Stimulated activated CD4-positive, alpha-beta T cell treated with anti-CD3 and anti-CD28 coated beads, TNF-alpha, amount 100 ng/mL, for 4 hours (primary cell): ENCODE data around the gene TGFBR1.

Experiments used
- DNase-seq, 3 experiments: peaks; one replicate each; pipeline ENCODE4 v3.0.0-alpha.2; 2020; ENCODE audit warnings: low read depth in 3 of 3

The TGFBR1 gene

GRCh38 chr9:99169982-99170761 is 65.3 kb downstream of the TGFBR1 start:
- DNase-seq, result no peak

- DNase-seq, result no peak
Observed at GRCh38 chr9:99171225-99172123, 66.6 kb downstream of the TGFBR1 start.

GRCh38 chr9:99172124-99173091 is 67.5 kb downstream of the TGFBR1 start:
- no peak for DNase-seq

GRCh38 chr9:99173570-99174504 is 68.9 kb downstream of the TGFBR1 start:
- no peak for DNase-seq

DNA sequence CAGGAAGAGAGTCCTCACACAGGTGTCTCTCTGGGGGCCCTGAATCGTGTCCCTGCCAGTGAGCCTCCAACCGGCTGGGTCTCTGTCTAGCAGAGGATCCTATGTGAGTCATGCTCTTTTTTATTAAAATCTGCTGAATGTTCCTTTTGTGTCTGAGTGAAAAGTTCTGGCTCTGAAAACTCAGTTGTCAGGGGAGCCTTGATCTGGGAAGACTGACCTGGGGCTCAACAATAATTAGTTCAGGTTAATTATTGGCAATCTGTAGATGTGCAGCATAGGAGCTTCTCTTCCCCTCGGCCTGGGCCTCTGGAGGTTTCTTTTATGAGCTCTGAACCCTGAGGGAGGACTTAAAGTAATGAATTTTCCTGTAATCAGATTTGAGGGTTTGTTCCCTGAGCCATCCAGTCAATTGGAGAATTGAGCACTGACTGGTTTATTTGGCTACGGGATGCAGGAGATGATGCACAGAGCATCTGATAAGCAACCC is 71.7 kb downstream of the TGFBR1 start:
- no peak for DNase-seq

GRCh38 chr9:99177576-99178366 is 72.9 kb downstream of the TGFBR1 start:
- DNase-seq, result no peak

- no peak for DNase-seq
Observed at GRCh38 chr9:99178912-99179872, 74.3 kb downstream of the TGFBR1 start.

DNA sequence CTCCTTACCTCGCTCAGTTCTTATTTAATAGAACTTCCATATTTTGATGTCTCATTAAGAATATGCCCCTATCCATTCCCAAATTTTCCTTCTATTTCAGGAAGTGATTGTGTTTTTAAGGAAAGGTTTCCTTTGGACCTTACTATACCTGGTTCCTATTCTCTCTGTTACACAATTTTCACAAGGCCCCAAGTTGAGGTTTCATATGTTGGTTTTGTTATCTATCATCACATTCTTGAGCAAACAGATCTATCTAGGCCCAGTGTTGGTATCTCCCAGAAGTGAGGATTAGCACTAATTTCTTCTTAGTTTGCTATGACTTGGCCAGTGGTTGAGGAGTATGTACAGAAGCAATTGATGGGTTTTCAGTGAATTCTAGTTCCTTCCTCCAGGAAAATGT is 75.3 kb downstream of the TGFBR1 start:
- DNase-seq, result no peak

GRCh38 chr9:99180662-99181061 is 75.7 kb downstream of the TGFBR1 start:
- no peak for DNase-seq

DNA sequence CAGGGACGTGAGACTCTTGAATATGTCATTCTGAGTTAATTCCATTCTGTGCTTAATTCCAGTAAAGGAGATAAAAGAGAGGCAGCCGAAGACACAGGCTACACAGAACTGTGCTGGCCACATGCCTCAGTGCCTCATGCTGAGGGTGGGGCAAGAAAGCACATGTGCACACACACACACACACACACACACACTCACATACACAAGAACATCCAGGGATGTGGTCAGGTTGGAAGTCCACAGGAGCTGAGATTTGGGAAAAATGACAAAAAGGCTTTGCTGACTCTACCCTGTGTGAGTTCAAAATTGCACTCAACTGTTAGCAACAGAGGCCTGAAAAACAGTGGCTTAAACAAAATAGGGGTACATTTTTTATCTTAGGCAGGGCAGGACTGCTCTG is 76.3 kb downstream of the TGFBR1 start:
- no peak for DNase-seq

- no peak for DNase-seq
Observed at GRCh38 chr9:99181621-99182020, 76.7 kb downstream of the TGFBR1 start.

GRCh38 chr9:99182356-99182755 is 77.4 kb downstream of the TGFBR1 start:
- DNase-seq, result no peak

GRCh38 chr9:99183616-99184015 is 78.7 kb downstream of the TGFBR1 start:
- no peak for DNase-seq

- no peak for DNase-seq
Observed at GRCh38 chr9:99184110-99184474, 79.2 kb downstream of the TGFBR1 start.

DNA sequence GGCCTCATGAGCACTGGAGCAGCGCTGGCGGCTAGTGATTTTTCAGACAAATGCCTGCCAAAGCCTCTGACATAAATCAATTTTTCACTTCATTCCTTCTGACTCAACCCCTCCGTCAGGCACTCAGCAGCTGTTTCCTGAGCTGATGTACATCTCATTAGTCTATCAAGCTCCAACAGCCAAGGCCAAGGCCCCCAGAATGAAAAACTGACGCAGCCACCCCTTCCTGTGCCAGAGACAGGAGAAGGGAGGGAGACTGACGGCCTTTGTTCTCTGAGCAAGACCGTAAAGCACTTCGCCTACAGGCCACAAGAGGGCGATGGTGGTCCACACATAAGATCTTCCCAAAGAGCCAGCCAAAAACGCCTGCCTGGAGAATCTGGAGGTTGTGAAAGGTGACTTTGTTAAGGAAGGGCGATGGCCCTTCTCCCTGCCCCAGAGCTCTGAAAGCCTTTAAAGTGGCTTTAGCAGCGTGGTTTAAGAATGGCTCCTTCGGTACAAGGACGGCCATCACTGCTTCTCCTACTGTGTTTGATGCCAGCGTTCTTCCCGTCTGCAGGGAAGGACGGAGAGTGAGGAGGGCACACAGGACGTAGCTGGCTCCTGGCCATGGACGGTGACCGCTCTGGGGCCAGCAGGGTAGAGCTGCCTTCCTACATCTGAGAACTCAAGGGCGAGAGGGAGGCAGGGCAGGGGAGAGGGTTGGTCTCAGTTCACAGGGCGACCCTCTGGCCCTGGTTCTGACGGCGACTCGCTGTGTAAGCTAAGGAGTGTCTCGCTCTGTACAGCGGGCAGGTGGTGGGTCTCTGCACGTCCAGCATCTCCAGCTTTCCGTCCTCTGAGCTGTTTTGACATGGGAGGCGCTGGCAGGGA is 79.8 kb downstream of the TGFBR1 start:
- DNase-seq, result peak; percentile 53 to 57 (median 53)

DNA sequence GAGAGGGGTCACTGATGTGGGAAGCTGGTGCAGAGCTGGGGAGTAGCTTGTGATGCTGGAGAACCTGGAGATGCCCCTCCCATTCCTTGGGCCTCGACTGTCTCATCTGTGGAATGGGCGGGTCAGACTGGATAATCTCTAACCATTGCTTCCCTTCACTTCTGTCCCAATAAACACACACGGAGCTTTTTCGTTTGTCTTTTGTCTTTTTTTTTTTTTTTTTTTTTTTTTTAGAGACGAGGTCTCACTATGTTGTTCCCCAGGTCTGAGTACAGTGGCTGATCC is 80.4 kb downstream of the TGFBR1 start:
- DNase-seq, result no peak

- DNase-seq, result no peak
Observed at GRCh38 chr9:99185934-99186333, 81.0 kb downstream of the TGFBR1 start.

- DNase-seq, result no peak
Observed at GRCh38 chr9:99187311-99187710, 82.4 kb downstream of the TGFBR1 start.
